A673 (cell line): ENCODE measurements around the gene ADAMTS12.

ENCODE experiments used
- EZH2 ChIP-seq: fragments of 200-600 bp; sonication (generic); IDR thresholded peaks from 2 replicates; pipeline ENCODE4 v1.6.1; 2017; ENCODE audit warnings: borderline replicate concordance, low read depth, mild to moderate bottlenecking, mixed read lengths, antibody characterized with exemption, low read length; ENCODE audit not compliant: poor library complexity, severe bottlenecking
- TF ChIP-seq, protein P1 (sequence below): fragments of 300-800, 200-600 bp; sonication (generic); conservative IDR thresholded peaks from 2 replicates; pipeline ENCODE4 v1.5.1; 2017; ENCODE audit warnings: low read depth, mild to moderate bottlenecking, antibody characterized with exemption, low read length, moderate library complexity, mixed read lengths

DNA sequence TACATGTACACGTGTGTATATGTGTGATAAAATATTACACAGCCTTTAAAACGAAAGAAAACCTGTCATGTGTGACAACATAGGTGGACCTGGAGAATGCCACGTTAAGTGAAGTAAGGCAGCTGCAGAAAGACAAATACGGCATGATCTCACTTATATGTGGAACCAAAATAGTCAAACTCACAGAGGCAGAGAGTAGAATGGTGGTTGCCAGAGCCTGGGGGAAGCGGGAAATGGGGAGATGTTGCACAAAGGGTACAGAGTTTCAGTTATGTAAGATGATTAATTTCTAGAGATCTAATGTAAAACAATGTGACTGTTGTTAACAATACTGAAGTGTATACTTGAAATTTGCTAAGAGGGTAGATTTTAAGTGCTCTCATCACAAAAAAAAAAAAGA, 34.8 kb downstream of the ADAMTS12 start:
- no peak for TF ChIP-seq EZH2
- TF ChIP-seq, protein P1, sequence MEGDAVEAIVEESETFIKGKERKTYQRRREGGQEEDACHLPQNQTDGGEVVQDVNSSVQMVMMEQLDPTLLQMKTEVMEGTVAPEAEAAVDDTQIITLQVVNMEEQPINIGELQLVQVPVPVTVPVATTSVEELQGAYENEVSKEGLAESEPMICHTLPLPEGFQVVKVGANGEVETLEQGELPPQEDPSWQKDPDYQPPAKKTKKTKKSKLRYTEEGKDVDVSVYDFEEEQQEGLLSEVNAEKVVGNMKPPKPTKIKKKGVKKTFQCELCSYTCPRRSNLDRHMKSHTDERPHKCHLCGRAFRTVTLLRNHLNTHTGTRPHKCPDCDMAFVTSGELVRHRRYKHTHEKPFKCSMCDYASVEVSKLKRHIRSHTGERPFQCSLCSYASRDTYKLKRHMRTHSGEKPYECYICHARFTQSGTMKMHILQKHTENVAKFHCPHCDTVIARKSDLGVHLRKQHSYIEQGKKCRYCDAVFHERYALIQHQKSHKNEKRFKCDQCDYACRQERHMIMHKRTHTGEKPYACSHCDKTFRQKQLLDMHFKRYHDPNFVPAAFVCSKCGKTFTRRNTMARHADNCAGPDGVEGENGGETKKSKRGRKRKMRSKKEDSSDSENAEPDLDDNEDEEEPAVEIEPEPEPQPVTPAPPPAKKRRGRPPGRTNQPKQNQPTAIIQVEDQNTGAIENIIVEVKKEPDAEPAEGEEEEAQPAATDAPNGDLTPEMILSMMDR = no peak
